Midbrain (tissue), 1 donor: ENCODE measurements around the gene PARVB.
"Not testable (repeated sequence)": the region's sequence is repeated elsewhere in the genome, so short reads cannot be mapped to it uniquely, and the experiment has no call there.

Experiments used
- DNase-seq: peaks from one replicate; lab custom pipeline; 2025; lab: John Stamatoyannopoulos, UW

The PARVB gene

GRCh38 chr22:44056649-44057048 is 32.5 kb downstream of the PARVB start:
- not testable (repeated sequence) for DNase-seq

DNA sequence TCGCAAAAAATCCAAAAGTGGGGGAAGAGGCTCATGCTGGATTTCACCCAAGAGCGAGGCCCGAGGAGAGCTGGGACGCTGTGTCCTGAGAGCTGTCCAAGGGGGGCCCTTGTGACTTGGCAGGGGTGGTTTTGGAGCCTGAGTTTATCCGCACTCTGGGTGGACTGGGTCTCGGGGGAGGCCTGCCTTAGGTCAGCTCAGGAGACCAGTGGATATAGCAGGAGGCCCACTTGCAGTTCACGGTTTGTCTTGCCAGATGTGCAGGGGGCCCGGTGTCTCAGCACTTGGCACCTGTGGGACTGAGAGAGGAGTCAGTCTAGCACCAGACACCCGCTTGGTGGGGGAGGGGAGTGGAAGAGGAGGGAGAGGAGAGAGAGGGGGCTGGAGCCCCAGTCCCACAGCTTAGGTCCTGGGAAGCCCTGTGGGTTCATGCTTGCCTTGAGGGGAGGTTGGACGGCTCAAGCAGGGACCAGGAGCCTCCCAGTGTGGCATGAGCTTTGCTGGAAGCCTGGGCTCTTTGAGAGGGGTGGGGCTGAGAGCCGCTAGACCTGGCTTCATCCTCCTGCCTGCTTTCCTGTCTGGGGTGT is 33.4 kb downstream of the PARVB start:
- DNase-seq = peak; percentile 52

GRCh38 chr22:44063462-44064371 is 39.6 kb downstream of the PARVB start:
- no peak for DNase-seq

GRCh38 chr22:44067033-44067432 is 42.9 kb downstream of the PARVB start:
- DNase-seq = no peak

GRCh38 chr22:44067901-44068300 is 43.8 kb downstream of the PARVB start:
- no peak for DNase-seq

GRCh38 chr22:44068422-44069191 is 44.5 kb downstream of the PARVB start:
- no peak for DNase-seq

- DNase-seq = no peak
Observed at GRCh38 chr22:44070029-44070428, 45.9 kb downstream of the PARVB start.

DNA sequence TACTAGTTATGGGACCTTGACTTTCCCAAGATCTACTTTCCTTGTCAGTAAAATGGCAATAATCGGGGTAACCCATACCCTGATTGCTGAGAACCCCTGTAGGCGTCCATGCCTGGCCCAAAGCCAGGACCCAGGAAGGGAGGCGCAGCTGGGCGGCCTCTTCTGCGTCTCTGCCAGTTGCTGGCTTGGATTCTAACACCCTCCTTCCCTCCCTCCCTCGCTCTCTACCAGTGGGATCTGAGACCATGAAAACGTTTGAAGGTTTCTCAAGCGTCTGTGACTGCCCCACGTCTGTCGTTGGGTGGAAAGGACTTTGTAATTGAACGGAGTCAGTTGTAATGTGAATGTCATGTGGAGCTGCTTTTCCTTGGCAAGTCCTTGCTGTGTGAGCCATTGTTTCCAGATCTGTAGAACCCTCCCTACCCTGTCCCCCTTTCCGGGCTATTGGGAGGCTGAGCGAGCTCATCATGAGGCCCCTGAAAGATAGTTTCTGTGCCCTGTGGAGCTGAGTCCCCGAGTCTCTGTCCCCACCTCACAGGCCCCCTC is 47.8 kb downstream of the PARVB start:
- DNase-seq = no peak

GRCh38 chr22:44074337-44074984 is 50.4 kb downstream of the PARVB start:
- no peak for DNase-seq

DNA sequence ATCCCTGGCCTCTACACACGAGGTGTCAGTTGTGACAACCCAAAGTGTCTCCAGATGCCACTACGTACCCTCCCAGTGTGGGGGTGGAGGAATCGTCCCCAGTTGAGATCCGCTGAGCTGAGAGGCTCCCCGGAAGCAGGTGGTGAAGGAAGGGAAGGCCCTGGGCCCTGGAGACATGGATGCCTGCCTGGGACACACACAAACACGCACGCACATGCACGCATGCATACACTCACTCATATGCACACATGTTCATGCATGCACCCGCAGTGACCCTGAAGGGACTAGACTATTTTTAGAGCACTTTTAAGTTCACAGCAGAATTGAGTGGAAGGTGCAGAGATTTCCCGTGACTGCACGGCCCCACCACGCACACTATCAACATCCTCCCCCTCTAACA is 50.9 kb downstream of the PARVB start:
- no peak for DNase-seq

DNA sequence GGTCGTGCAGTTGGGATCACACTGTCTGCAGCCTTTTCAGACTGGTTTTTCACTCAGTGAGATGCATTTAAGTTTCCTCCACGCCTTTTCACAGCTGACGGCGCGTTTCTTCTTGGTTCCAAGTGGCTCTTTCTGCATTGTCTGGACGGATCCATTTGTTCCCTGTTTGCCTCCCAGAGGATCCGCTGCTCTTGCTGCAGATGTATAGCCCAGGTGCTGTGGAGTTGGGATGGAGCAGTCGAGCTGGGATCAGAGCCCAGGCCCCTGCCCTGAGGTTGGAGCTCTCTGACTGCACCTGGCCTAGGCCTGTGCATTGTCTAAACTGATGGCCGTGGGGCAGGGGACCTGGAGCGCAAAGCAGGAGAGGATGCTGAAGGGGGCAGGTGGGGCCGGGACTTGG is 51.6 kb downstream of the PARVB start:
- no peak for DNase-seq

GRCh38 chr22:44076825-44077224 is 52.7 kb downstream of the PARVB start:
- no peak for DNase-seq

DNA sequence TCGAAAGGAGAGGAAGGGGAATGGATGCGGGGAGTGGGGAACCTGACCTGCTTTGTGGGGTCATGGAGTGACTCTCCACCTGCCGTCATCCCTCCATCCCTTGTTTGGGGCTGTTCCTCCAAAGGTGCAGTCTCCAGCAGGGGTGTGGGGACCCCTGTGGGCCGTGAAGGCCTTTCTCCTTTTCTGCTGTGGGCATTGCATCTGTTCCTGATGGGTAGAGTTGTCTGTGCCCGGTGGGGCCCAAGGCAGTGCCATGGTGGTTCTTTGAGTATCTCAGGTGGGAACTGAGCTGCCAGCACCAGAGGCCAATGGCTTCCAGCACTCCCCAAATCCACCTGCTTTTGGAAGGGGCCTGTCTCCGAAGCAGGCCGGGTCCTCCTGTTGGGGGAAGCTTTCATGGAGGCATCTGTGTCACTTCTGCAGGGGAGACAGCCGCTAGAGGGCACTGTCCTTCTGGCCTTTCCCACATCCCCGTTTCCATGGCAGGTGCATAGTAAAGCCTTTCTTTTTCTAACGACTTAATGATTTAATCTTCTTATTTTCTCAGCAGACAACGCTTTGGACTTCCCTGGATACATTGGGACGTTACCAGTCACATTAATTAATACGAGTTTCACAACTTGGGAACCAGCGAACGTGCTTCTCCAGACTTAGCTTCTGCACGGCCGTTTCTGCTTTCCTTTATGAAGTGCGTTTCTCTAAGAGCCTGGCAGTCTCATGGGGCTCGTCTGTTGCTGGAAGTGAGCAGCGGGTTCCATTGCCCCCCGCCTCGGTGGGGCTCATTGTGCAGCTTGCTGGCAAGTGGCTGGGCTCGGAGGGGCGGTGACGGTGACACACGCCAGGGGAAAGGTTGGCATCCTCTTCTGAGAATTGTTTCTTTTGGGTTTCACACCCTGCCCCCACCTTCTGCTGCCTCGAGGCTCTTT is 57.1 kb downstream of the PARVB start:
- DNase-seq = peak; percentile 68

GRCh38 chr22:44082801-44083200 is 58.7 kb downstream of the PARVB start:
- no peak for DNase-seq

DNA sequence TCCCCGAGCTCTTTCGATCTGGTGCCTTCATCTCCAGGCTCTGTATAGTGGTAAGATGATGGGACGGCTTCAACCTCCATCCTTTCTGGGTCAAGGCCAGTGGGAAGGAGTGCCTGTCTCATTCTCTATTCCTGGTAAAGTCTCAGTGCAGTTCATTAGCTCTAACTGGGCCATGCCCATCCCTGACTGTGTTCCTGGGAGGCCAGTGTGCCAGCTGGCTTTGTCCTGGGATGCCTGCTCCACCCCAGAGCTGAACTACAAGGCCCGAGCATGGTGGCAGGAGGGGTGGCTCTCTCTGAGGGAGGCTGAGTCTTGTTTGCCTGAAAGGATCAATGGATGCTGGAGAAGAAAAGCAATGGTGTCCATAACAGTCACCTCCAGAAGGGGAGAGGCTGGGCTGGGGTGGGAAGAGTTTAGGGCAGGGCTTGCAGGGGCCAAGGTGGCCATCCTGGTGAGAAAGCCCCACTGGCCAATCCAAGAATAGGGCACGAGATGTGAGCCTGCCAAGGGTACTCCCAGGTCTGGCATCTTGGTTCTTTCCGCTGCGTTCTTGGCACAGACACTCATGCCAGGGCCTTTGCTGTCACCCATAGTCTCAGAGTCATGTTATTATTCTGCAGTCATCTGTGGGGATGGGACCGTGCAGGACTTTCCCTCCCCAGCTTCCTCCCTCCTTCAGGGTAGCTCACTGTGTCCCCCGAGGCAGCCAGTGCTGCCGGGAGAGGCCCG is 60.1 kb downstream of the PARVB start:
- DNase-seq = no peak

DNA sequence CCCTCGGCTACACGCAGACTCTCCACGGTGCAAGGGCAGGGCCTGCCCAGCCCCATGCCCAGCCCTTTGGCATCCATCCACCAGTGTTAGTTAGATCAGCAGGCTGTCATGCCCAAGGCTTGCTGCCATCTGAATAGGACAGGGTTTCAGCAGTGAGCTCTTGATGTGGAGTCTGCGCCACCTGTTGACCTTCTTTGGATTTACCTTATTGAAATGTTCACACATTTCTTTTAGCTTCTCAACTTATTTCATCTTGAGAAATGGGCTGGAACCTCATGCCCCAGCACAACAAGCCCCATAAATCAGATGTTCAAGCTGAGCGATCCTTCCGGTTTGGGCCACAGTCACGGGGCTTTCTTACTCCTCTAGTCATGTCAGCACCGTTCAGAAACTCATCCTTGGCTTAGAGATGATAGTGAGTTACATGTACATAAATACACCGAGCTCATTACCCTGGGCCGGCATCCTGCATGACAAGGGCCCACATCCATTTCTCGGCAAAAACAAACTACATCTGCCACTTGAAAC is 61.7 kb downstream of the PARVB start:
- DNase-seq = no peak

DNA sequence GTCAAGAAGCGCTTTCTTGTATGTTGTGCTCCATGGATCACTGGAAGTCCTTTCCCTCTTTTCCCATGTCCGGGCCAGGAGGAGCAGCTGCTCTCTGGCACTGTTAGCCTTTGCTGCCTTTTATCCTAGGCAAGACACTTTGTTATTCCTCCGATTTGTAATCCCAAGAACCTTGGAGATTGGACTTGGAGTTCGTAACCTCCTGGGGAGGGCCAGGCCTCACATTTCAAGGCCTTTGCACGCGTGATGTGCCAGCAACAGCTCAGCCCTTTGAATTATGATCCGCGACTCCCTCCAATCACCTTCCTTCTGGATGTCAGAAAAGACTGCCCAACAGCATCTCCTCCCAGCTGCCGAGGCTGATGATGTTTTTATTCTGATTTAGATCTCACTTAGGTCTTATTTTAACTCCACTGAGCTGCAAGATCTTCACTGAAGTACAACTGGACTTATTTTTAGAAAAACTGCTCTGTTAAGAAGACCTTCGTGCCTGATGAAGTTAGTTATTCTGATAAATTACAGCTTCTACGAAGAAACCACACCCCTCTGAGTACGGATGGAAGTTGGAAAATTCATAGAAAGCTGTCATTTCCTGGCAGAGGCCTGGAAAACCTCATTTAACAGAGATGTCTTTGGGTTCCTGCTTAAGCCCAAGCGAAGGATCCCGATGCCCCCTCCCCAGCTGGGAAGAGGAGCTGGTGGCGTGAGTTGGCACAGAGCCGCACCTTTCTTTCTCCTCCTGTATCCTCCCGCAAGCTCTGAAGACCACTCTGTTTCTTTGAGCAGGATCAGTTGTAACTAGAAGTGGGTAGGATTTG is 62.4 kb downstream of the PARVB start:
- DNase-seq = no peak

DNA sequence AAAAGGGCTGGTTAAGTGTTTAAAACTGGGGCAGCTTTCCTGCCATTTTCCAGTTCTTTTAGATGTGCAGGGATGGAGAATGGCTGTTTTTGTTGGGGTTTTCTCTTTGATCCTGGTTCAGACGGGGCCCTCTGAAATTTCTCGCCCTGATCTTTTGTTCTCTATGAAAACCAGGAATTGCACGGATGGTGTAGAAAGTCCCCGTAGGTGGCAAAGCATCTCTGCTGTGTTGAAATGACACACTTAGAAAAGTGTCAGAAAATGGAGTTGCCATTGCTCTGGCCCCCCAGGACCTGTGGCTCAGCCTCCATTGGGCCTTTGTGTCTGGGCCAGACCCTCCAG is 63.0 kb downstream of the PARVB start:
- no peak for DNase-seq

GRCh38 chr22:44088976-44089570 is 65.0 kb downstream of the PARVB start:
- no peak for DNase-seq
